H1 (cell line): ENCODE data around the gene TMEM151B. TPM values are rescaled to one million over a fixed set of nuclear protein-coding genes. Genes with fewer than 3 reads are reported as not detected.

Experiments
- TAF1 ChIP-seq: IDR thresholded peaks from 2 replicates; pipeline ENCODE4 v1.6.1; 2011; ENCODE audit warnings: mild to moderate bottlenecking, low read depth, low read length
- polyA plus RNA-seq, 7 experiments: library from polyadenylated mRNA; depleted of rRNA in 3 of 7; stranded (reverse) in 5 of 7; unstranded in 2 of 7; fragments of >200 nt in 5 of 7; fragments of 200-250 nt in 2 of 7; gene quantifications; 1 replicate in 5 of 7; 2 replicates in 1 of 7; 4 replicates in 1 of 7; pipeline versions ENCODE4 v1.2.1 to v1.2.3, GENCODE V29; 2011 to 2013; ENCODE audit warnings: missing spikeins in 2 of 7, mixed read lengths in 2 of 7
- total RNA-seq: library from RNA; stranded (reverse); fragmentation: NEBNext Ultra II Directional; extraction: Animal tissue kit (Norgen Biotek cat#: 25700); gene quantifications from 2 replicates; pipeline ENCODE4 v1.2.1, GENCODE V29; 2021

Gene TMEM151B
- total and polyA plus RNA-seq, 2 of the 8 experiments (the other 6 are each of a cell fraction or from before 2014, with no cell fraction given): 8.0 to 15.5 TPM

DNA sequence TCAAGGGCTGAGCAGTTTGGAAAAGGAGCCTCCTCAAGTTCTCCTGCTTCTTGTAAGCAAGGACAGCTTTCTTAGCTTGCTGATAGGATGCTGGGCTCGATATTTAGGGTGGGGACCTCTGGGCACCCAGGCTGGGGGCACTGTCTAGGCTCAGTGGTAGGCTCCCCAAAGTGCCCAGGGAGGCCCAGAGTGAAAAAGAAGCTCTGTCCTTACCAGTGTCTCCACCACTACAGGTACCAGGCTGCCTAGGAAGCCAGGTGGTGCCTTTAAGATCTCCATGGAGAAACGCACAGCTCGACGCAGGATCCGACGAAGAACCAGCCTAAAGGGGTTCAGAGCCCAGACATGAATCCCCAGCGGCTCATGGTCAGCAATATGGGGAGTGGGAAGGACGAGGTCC lies 36.5 kb downstream of the TMEM151B start (continued):
- TF ChIP-seq TAF1: no peak
